Fibroblast of lung (primary cell): Measurements from ENCODE around the gene STARD3NL. TPM values are rescaled to one million over a fixed set of nuclear protein-coding genes. Genes with fewer than 3 reads are reported as not detected.
A peak's percentile ranks its signal among the peaks of the same experiment; 100 is the strongest.
"Not testable (repeated sequence)": the region's sequence is repeated elsewhere in the genome, so short reads cannot be mapped to it uniquely, and the experiment has no call there.

Experiments
- DNase-seq, 2 donors: peaks; one replicate each; pipeline versions ENCODE4 v3.0.0 to v3.0.0-alpha.2; 2010; ENCODE audit warnings: low read depth in 2 of 2
- H2AFZ ChIP-seq: 2 replicates; pipeline ENCODE4 v1.5.1; 2012; ENCODE audit warnings: low read length, control low read depth, inconsistent platforms
- H3K27ac ChIP-seq: 2 replicates; pipeline ENCODE4 v1.5.1; 2011; ENCODE audit warnings: low read length, control low read depth; ENCODE audit not compliant: insufficient read depth
- H3K27me3 ChIP-seq: 2 replicates; pipeline ENCODE4 v1.5.1; 2011; ENCODE audit warnings: mild to moderate bottlenecking, low read length; ENCODE audit not compliant: control insufficient read depth, insufficient read depth
- H3K36me3 ChIP-seq: 2 replicates; pipeline ENCODE4 v1.5.1; 2011; ENCODE audit warnings: low read length; ENCODE audit not compliant: control insufficient read depth, insufficient read depth
- H3K4me1 ChIP-seq: 2 replicates; pipeline ENCODE4 v1.5.1; 2011; ENCODE audit warnings: low read length; ENCODE audit not compliant: control insufficient read depth, insufficient read depth; ENCODE audit errors: extremely low read depth
- H3K4me2 ChIP-seq: 2 replicates; pipeline ENCODE4 v1.5.1; 2011; ENCODE audit warnings: low read length, control low read depth; ENCODE audit not compliant: insufficient read depth; ENCODE audit errors: extremely low read depth
- H3K4me3 ChIP-seq, 4 experiments: fragments of 200-600 bp in 1 of 4; sonication (generic) in 1 of 4; replicated peaks in 1 of 4; 2 replicates each; pipeline ENCODE4 v1.5.1; 2011 to 2016; ENCODE audit warnings: low read length in 4 of 4, low read depth in 3 of 4, mild to moderate bottlenecking in 3 of 4, control low read depth in 2 of 4, inconsistent platforms in 1 of 4, mixed read lengths in 1 of 4; ENCODE audit not compliant: insufficient read depth in 1 of 4; ENCODE audit errors: control extremely low read depth in 1 of 4
- H3K79me2 ChIP-seq: 2 replicates; pipeline ENCODE4 v1.5.1; 2012; ENCODE audit warnings: mild to moderate bottlenecking, low read length, inconsistent platforms; ENCODE audit not compliant: control insufficient read depth, insufficient read depth
- H3K9ac ChIP-seq: 2 replicates; pipeline ENCODE4 v1.5.1; 2011; ENCODE audit warnings: mild to moderate bottlenecking, low read length, control low read depth; ENCODE audit not compliant: insufficient read depth
- H3K9me3 ChIP-seq: 2 replicates; pipeline ENCODE4 v1.5.1; 2012; ENCODE audit warnings: low read depth, low read length; ENCODE audit not compliant: control insufficient read depth, insufficient read depth
- H4K20me1 ChIP-seq: 2 replicates; pipeline ENCODE4 v1.5.1; 2011; ENCODE audit warnings: low read length; ENCODE audit not compliant: control insufficient read depth, insufficient read depth; ENCODE audit errors: extremely low read depth
- CTCF ChIP-seq, 2 donors: IDR thresholded peaks in 1 of 2; conservative IDR thresholded peaks in 1 of 2; 1 replicate in 1 of 2; 2 replicates in 1 of 2; pipeline ENCODE4 v1.5.1; 2011 to 2012; ENCODE audit warnings: low read length in 2 of 2, control low read depth in 1 of 2, inconsistent platforms in 1 of 2, low read depth in 1 of 2, mild to moderate bottlenecking in 1 of 2
- EZH2 ChIP-seq: IDR thresholded peaks from 2 replicates; pipeline ENCODE4 v1.5.1; 2012; ENCODE audit warnings: low read length, control low read depth, mild to moderate bottlenecking; ENCODE audit errors: missing control alignments
- polyA plus RNA-seq, 2 donors: library from polyadenylated mRNA; depleted of rRNA in 1 of 2; stranded (reverse) in 1 of 2; unstranded in 1 of 2; fragments of >200 nt; gene quantifications; 2 replicates each; pipeline ENCODE4 v1.2.1, GENCODE V29; 2011 to 2012; ENCODE audit warnings: missing spikeins in 1 of 2
- total RNA-seq: library from RNA; depleted of rRNA; stranded (reverse); fragments of >200 nt; gene quantifications from 2 replicates; pipeline ENCODE4 v1.2.1, GENCODE V29; 2014

Gene STARD3NL
- total and polyA plus RNA-seq, 2 donors (not counting 1 experiment from before 2014, with no cell fraction given), result 71.9 to 105 TPM

- no peak overlapping the region for H3K4me3 ChIP-seq
- TF ChIP-seq CTCF (conservative IDR thresholded peaks at IDR 0.05 in 1 of 2, IDR thresholded peaks at IDR 0.05 in 1 of 2; ENCODE audit: low read depth in 1 of 2, low read length in 2 of 2) (no peak), EZH2 (no peak)
- no peak overlapping the region for H2AFZ ChIP-seq
- no peaks in the 10 kb centered on the region for H3K79me2 ChIP-seq
- no peak overlapping the region for H3K27ac ChIP-seq
- H3K27me3 ChIP-seq, result no peaks in the 10 kb centered on the region
- H3K36me3 ChIP-seq, result peaks cover 3% of the 10 kb centered on the region
- peak in 1 of 2 donors; percentile 33 for DNase-seq
- H3K9me3 ChIP-seq, result no peaks in the 10 kb centered on the region
- no peak overlapping the region for H3K9ac ChIP-seq
- no peaks in the 10 kb centered on the region for H3K4me1 ChIP-seq
- no peak overlapping the region for H3K4me2 ChIP-seq
- H4K20me1 ChIP-seq, result no peaks in the 10 kb centered on the region
These were observed 52.0 kb downstream of the STARD3NL start for GRCh38 chr7:38229884-38230642.

DNA sequence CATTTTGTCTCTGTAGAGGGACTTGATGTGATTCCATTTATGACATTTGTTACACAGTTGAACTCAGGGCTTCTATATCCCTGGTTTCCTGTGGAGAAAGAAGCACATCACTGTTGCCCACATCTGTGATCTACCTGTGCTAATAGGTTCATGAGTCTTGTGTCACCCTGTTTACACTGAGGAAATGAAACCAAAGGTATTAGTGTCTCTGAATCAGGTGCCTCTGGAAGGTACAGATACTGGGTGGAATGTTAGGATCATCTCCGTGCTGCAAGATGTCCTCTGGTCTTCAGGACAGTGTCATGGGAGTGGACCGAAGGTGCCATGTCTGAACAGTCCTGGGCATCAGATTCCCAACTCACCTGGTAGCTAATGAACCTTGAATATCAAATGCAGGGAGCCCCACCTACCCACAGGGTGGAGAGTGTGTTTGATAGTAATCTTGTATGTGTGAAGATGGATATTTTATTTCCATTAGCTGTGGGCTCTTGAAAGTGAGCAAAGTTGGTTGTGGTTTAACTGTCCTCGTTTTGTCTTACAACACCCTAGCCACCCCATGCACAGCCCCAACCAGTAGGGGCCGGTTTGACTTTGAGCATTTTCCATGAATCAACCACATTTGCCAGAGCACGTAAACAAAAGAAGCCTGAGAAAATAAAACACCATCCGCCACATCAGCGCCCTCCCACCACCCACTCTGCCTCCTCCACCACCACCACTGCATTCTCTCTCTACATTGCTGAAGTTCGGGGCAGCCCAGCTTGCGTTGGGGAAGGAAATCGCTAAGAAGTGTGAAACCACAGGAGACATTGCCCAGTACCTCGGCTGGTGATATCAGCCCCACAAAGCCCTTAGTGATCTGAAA is 54.7 kb downstream of the STARD3NL start:
- no peaks in the 10 kb centered on the region for H3K36me3 ChIP-seq
- no peak overlapping the region for H3K4me2 ChIP-seq
- H4K20me1 ChIP-seq, result no peaks in the 10 kb centered on the region
- H3K9ac ChIP-seq, result no peak overlapping the region
- H3K79me2 ChIP-seq, result no peaks in the 10 kb centered on the region
- no peak overlapping the region for H3K27ac ChIP-seq
- H3K4me3 ChIP-seq, result no peak overlapping the region
- H2AFZ ChIP-seq, result no peak overlapping the region
- H3K4me1 ChIP-seq, result no peaks in the 10 kb centered on the region
- no peak for TF ChIP-seq EZH2
- no peak for TF ChIP-seq CTCF (conservative IDR thresholded peaks at IDR 0.05 in 1 of 2, IDR thresholded peaks at IDR 0.05 in 1 of 2; ENCODE audit: low read depth in 1 of 2, low read length in 2 of 2)
- H3K27me3 ChIP-seq, result no peaks in the 10 kb centered on the region
- no peaks in the 10 kb centered on the region for H3K9me3 ChIP-seq
- DNase-seq, result peak in 1 of 2 donors; percentile 73

DNA sequence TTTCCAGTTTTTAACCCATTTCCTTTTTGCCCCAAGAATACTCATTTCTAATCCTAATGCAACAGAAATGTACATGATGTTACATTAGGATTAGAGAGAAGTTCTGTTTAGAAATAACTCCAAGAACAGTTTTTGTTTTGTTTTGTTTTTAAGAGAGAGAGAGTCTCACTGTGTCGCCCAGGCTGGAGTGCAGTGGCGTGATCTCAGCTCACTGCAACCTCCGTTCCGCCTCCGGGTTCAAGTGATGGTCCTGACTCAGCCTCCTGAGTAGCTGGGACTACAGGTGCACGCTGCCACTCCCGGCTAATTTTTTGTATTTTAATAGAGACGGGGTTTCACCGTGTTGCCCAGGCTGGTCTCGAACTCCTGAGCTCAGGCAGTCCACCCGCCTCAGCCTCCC is 56.7 kb downstream of the STARD3NL start:
- H3K9me3 ChIP-seq, H3K36me3 ChIP-seq, H3K4me1 ChIP-seq: not testable (repeated sequence)

More for the DNA sequence above, 56.7 kb downstream of the STARD3NL start:
- H3K4me2 ChIP-seq, DNase-seq, H2AFZ ChIP-seq, H3K27me3 ChIP-seq, H3K79me2 ChIP-seq, H4K20me1 ChIP-seq, H3K27ac ChIP-seq, H3K9ac ChIP-seq, H3K4me3 ChIP-seq: not testable (repeated sequence)
